Liver (tissue), 3 donors: Measurements from ENCODE around the gene SMARCC1.

Experiments
- EGR1 ChIP-seq, 2 donors: IDR thresholded peaks; 2 replicates each; pipeline ENCODE4 v1.6.1; 2016 to 2018; ENCODE audit warnings: antibody characterized with exemption in 2 of 2, low read depth in 2 of 2
- TAF1 ChIP-seq: conservative IDR thresholded peaks from 2 replicates; pipeline ENCODE4 v1.6.1; 2016; ENCODE audit warnings: antibody characterized with exemption, mild to moderate bottlenecking
- TF ChIP-seq, protein P1 (sequence below): fragments of 150-350 bp; IDR thresholded peaks from 2 replicates; pipeline ENCODE4 v1.5.1; 2017; ENCODE audit warnings: improper control_type of control experiment, low read depth, low read length; ENCODE audit not compliant: missing input control
- donor health status: healthy.
- donor health status: healthy.

- TF ChIP-seq, protein P1, sequence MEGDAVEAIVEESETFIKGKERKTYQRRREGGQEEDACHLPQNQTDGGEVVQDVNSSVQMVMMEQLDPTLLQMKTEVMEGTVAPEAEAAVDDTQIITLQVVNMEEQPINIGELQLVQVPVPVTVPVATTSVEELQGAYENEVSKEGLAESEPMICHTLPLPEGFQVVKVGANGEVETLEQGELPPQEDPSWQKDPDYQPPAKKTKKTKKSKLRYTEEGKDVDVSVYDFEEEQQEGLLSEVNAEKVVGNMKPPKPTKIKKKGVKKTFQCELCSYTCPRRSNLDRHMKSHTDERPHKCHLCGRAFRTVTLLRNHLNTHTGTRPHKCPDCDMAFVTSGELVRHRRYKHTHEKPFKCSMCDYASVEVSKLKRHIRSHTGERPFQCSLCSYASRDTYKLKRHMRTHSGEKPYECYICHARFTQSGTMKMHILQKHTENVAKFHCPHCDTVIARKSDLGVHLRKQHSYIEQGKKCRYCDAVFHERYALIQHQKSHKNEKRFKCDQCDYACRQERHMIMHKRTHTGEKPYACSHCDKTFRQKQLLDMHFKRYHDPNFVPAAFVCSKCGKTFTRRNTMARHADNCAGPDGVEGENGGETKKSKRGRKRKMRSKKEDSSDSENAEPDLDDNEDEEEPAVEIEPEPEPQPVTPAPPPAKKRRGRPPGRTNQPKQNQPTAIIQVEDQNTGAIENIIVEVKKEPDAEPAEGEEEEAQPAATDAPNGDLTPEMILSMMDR, result no peak
- TF ChIP-seq EGR1 (IDR thresholded peaks at IDR 0.05; ENCODE audit: low read depth in 2 of 2) (no peak), TAF1 (no peak)
These were observed 186.9 kb downstream of the SMARCC1 start for GRCh38 chr3:47594792-47595191.
